ENCODE measurements around the gene CDH18. TPM values are rescaled to one million over a fixed set of nuclear protein-coding genes. Genes with fewer than 3 reads are reported as not detected.

CDH18 gene
- total RNA-seq, 4 donors from 2014 or later: 2.1 TPM; not detected in 3

DNA sequence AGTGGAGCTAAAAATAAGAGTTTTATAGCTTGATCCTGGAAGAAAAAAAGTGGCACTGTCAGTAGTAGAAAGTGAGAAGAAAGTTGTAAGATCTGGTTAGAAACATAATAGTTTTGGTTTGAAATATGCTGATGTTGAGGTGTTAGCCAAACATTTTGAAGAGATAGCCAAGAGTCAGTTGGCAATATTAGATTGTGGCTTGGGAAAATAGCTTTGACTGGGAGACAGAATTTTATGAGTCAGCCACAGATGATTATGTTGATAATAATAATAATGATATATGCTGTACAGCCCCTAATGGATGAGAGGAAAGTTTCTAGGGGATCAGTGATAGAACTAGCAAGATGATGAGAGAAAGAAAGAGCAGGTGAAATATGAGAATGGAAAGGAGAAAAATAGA, 12.4 kb upstream of the CDH18 start:
- intact Hi-C loops (cut with DNase I; ENCODE audit: low total_unique reads): no loop called here
- Histone ChIP-seq H3K4me1 (no peaks in the 10 kb centered on the region), H3K27me3 (no peaks in the 10 kb centered on the region), H3K4me3 (no peak overlapping the region), H3K36me3 (no peaks in the 10 kb centered on the region), H3K27ac (no peak overlapping the region), H3K9me3 (no peaks in the 10 kb centered on the region)
- no peak for TF ChIP-seq POLR2A (IDR thresholded peaks at IDR 0.05)
- TF ChIP-seq, protein P1, sequence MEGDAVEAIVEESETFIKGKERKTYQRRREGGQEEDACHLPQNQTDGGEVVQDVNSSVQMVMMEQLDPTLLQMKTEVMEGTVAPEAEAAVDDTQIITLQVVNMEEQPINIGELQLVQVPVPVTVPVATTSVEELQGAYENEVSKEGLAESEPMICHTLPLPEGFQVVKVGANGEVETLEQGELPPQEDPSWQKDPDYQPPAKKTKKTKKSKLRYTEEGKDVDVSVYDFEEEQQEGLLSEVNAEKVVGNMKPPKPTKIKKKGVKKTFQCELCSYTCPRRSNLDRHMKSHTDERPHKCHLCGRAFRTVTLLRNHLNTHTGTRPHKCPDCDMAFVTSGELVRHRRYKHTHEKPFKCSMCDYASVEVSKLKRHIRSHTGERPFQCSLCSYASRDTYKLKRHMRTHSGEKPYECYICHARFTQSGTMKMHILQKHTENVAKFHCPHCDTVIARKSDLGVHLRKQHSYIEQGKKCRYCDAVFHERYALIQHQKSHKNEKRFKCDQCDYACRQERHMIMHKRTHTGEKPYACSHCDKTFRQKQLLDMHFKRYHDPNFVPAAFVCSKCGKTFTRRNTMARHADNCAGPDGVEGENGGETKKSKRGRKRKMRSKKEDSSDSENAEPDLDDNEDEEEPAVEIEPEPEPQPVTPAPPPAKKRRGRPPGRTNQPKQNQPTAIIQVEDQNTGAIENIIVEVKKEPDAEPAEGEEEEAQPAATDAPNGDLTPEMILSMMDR (IDR thresholded peaks at IDR 0.05): no peak
- no peak for DNase-seq

DNA sequence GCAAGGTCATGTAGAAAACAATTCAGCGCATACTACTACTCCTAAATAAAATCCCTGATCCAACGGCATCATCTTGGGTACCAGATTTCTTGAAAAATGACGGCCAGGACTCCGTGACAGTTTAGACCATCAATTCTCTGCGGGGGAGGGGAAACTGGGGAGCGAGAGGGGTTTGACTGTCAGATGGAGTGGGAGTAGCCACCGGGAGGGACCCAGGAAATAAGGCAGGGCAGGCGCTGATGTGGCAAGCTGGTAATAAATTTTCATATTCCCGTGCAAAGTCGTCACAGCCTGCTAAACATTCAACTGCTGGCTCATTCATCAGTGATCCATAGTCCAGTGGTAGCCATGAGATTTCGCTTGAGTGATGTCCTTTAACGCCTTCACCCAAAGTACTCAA, 457 bp upstream of the CDH18 start:
- Histone ChIP-seq H3K27me3 (no peaks in the 10 kb centered on the region), H3K27ac (no peak overlapping the region), H3K36me3 (no peaks in the 10 kb centered on the region), H3K4me1 (no peaks in the 10 kb centered on the region), H3K4me3 (no peak overlapping the region), H3K9me3 (no peaks in the 10 kb centered on the region)
- DNase-seq: no peak
- intact Hi-C loops (cut with DNase I; ENCODE audit: low total_unique reads): no loop called here
- TF ChIP-seq, protein P1 (IDR thresholded peaks at IDR 0.05): no peak
- TF ChIP-seq POLR2A (IDR thresholded peaks at IDR 0.05): no peak

DNA sequence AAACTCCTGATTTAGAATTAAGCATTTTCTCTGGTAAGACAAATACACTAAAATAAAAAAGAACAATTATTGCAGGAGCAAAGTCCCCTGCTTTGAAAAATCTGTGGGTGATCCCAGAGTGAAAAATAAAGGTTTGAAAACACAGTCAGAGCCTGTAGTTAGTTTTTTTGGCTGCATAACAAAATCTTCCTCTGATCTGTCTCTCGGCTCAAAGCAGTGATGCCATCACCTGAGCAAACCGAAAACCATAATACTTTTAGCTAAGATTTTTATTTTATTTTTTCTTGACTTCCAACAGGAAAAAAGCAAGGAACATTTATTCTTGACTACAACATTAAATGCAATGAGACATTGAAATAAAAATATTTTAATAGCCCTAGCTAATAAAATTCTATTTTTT, 1.2 kb downstream of the CDH18 start:
- Histone ChIP-seq H3K27me3 (no peaks in the 10 kb centered on the region), H3K27ac (no peak overlapping the region), H3K4me3 (no peak overlapping the region), H3K36me3 (no peaks in the 10 kb centered on the region), H3K9me3 (no peaks in the 10 kb centered on the region), H3K4me1 (no peaks in the 10 kb centered on the region)
- TF ChIP-seq POLR2A (IDR thresholded peaks at IDR 0.05): no peak
- TF ChIP-seq, protein P1 (IDR thresholded peaks at IDR 0.05): no peak
- intact Hi-C loops (cut with DNase I; ENCODE audit: low total_unique reads): no loop called here
- no peak for DNase-seq

DNA sequence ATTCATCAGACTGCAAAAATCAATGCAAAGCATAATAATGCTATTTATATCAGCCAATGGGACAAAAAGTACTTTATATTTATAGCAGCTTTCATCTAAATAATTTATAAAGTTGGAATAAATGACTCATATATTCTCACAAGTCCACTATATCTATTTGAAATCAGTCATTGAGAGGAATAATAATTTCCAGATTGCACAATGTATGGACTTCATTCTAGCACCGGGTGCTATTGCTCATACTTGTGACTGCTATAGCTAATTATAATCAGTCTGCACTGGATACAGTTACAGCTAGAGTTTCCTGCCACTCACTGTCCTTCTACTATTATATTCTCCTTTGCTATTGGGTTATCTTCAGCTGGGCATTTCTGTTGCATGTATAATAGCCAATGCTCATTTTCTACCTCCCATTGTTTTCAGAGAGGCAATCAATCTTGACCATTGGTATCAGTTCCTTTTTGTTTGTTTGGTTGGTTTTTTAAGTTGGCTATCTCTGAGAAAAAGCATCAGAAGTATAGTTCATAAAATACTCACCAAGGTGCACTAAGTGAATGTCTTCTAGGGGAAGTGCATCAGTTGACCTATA, 1.9 kb downstream of the CDH18 start:
- TF ChIP-seq, protein P1 (IDR thresholded peaks at IDR 0.05): no peak
- no peak for TF ChIP-seq POLR2A (IDR thresholded peaks at IDR 0.05)
- H3K27me3 ChIP-seq: no peaks in the 10 kb centered on the region
- intact Hi-C loops (cut with DNase I; ENCODE audit: low total_unique reads): no loop called here
- no peaks in the 10 kb centered on the region for H3K4me1 ChIP-seq
- no peak overlapping the region for H3K4me3 ChIP-seq
- no peak overlapping the region for H3K27ac ChIP-seq
- DNase-seq: no peak
- no peaks in the 10 kb centered on the region for H3K36me3 ChIP-seq
- no peaks in the 10 kb centered on the region for H3K9me3 ChIP-seq

DNA sequence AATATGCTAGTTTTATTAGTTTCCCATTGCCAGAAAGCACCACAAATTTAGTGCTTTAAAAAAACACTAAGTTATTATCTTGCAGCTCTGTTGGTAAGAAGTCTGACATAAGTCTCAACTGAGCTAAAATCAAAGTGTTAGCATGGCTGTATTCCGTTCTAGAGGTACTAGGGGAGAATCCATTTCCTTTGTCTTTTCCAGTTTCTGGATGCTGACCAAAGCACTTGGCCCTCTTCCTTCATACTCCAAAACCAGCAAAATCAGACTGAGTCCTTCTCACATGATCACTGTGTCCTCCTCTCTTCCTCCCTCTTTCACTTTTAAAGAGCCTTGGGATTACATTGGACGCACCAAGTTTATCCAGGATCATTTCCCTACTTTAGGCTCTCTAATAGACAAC, 9.5 kb downstream of the CDH18 start:
- no peak for DNase-seq
- intact Hi-C loops (cut with DNase I; ENCODE audit: low total_unique reads): no loop called here
- TF ChIP-seq POLR2A (IDR thresholded peaks at IDR 0.05): no peak
- TF ChIP-seq, protein P1 (IDR thresholded peaks at IDR 0.05): no peak
- H3K27me3 ChIP-seq: no peaks in the 10 kb centered on the region
- H3K9me3 ChIP-seq: no peaks in the 10 kb centered on the region
- H3K36me3 ChIP-seq: no peaks in the 10 kb centered on the region
- no peak overlapping the region for H3K4me3 ChIP-seq
- H3K27ac ChIP-seq: no peak overlapping the region
- H3K4me1 ChIP-seq: no peaks in the 10 kb centered on the region

Data from uterus (tissue), 4 donors.